Measurements from ENCODE around the gene SLCO2B1. TPM values are rescaled to one million over a fixed set of nuclear protein-coding genes. Genes with fewer than 3 reads are reported as not detected.

The SLCO2B1 gene
- total RNA-seq, 3 donors from 2014 or later (not counting 1 experiment from before 2014, with no cell fraction given), result not detected

DNA sequence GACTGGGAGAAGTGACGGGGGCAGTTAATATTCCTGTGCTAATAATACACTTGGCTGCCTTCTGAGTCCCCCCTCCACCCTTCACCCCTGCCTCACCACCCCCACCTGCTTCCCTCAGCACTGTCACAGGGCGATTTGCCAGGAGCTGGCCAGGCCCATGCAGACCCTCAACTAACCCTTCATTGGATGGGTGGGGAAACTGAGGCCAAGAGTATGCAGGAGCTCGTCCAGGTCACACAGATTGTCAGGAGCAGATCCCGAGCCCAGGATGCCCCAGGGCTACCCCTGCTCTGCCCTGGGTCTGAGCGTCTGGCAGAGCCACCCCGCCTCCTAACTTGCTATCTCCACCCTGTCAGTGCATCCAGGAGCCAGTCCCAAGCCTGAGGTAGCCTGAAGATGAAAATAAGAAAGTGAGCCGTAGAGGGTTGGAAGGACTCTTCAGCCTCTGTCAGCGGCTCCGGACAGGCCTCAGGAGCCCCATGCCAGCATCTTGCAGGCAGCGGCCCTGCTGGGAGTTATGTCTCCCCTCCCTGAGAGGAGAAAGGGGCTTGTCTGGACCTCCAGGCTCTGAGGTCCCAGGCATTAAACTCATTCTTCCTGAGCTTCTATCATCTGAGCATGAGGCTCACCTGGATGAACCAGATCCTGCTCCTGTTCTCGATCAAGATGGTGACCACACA lies 95.9 kb downstream of the SLCO2B1 start:
- Histone ChIP-seq H3K4me3 (ENCODE audit: low read length) (no peak overlapping the region), H3K9me3 (ENCODE audit: control insufficient read depth, insufficient read depth, low read length) (no peaks in the 10 kb centered on the region), H3K27me3 (ENCODE audit: control insufficient read depth, insufficient read depth, low read length) (peaks cover 12% of the 10 kb centered on the region), H3K4me1 (ENCODE audit: control insufficient read depth, insufficient read depth, low read length) (peaks cover 10% of the 10 kb centered on the region), H3K27ac (ENCODE audit: low read length) (no peak overlapping the region), H3K36me3 (ENCODE audit: control insufficient read depth, insufficient read depth, low read length) (no peaks in the 10 kb centered on the region)
- WGBS (ENCODE audit: insufficient coverage), result 78% methylated on average over 10 of the region's 11 CpGs
- no peak overlapping the region for H3K27ac Mint-ChIP-seq
- intact Hi-C loops (cut with micrococcal nuclease), result no loop called here
- no peaks in the 10 kb centered on the region for H3K36me3 Mint-ChIP-seq
- no peak for DNase-seq
- H3K4me3 Mint-ChIP-seq, result no peak overlapping the region
- no peak for ATAC-seq
- H3K4me1 Mint-ChIP-seq, result peaks cover 7 to 9% of the 10 kb centered on the region in 2 donors
- H3K9me3 Mint-ChIP-seq, result no peaks in the 10 kb centered on the region
- TF ChIP-seq, protein P1, sequence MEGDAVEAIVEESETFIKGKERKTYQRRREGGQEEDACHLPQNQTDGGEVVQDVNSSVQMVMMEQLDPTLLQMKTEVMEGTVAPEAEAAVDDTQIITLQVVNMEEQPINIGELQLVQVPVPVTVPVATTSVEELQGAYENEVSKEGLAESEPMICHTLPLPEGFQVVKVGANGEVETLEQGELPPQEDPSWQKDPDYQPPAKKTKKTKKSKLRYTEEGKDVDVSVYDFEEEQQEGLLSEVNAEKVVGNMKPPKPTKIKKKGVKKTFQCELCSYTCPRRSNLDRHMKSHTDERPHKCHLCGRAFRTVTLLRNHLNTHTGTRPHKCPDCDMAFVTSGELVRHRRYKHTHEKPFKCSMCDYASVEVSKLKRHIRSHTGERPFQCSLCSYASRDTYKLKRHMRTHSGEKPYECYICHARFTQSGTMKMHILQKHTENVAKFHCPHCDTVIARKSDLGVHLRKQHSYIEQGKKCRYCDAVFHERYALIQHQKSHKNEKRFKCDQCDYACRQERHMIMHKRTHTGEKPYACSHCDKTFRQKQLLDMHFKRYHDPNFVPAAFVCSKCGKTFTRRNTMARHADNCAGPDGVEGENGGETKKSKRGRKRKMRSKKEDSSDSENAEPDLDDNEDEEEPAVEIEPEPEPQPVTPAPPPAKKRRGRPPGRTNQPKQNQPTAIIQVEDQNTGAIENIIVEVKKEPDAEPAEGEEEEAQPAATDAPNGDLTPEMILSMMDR (IDR thresholded peaks at IDR 0.05), result no peak
- H3K27me3 Mint-ChIP-seq (ENCODE audit: low read depth in 2 of 2), result peaks cover 23 to 43% of the 10 kb centered on the region in 2 donors

- H3K4me1 Mint-ChIP-seq, result peaks cover 0 to 7% of the 10 kb centered on the region in 2 donors
- H3K27me3 Mint-ChIP-seq (ENCODE audit: low read depth in 2 of 2), result peaks cover 12 to 26% of the 10 kb centered on the region in 2 donors
These were observed 98.0 kb downstream of the SLCO2B1 start for GRCh38 chr11:75248924-75249256.

DNA sequence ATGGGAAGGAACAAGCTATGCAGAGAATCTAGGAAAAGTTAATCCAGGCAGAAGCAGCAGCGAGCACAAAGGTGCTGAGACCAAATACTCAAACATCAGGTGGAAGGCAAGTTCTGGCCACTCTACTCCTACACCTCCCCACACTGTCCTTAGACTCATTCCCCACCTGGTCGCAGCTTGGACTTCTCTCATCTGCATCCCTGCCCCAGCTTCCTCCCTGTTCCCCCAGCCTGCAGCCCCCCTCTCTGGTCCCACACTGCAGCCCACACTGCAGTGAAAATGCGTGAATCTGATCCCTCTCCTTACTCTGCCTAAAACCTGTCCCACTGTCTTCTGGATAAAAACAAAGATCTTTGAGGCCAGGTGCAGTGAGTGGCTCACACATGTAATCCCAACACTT lies 98.8 kb downstream of the SLCO2B1 start:
- Histone ChIP-seq H3K27me3 (ENCODE audit: control insufficient read depth, insufficient read depth, low read length) (peaks cover 2% of the 10 kb centered on the region), H3K9me3 (ENCODE audit: control insufficient read depth, insufficient read depth, low read length) (no peaks in the 10 kb centered on the region), H3K4me1 (ENCODE audit: control insufficient read depth, insufficient read depth, low read length) (peaks cover 3% of the 10 kb centered on the region), H3K36me3 (ENCODE audit: control insufficient read depth, insufficient read depth, low read length) (no peaks in the 10 kb centered on the region), H3K27ac (ENCODE audit: low read length) (no peak overlapping the region), H3K4me3 (ENCODE audit: low read length) (no peak overlapping the region)
- peaks cover 0 to 7% of the 10 kb centered on the region in 2 donors for H3K4me1 Mint-ChIP-seq
- TF ChIP-seq, protein P1 (IDR thresholded peaks at IDR 0.05), result no peak
- no peaks in the 10 kb centered on the region for H3K36me3 Mint-ChIP-seq
- 71% methylated on average over 3 of the region's 3 CpGs for WGBS (ENCODE audit: insufficient coverage)
- DNase-seq (no peak), ATAC-seq (no peak)
- no peak overlapping the region for H3K4me3 Mint-ChIP-seq
- intact Hi-C loops (cut with micrococcal nuclease), result no loop called here
- no peaks in the 10 kb centered on the region for H3K9me3 Mint-ChIP-seq
- H3K27me3 Mint-ChIP-seq (ENCODE audit: low read depth in 2 of 2), result peaks cover 9 to 26% of the 10 kb centered on the region in 2 donors
- no peak overlapping the region for H3K27ac Mint-ChIP-seq

More at GRCh38 chr11:75248924-75249256, 98.0 kb downstream of the SLCO2B1 start:
- DNase-seq, result no peak
- no peak overlapping the region for H3K4me3 ChIP-seq (ENCODE audit: low read length)
- H3K9me3 Mint-ChIP-seq, result no peaks in the 10 kb centered on the region
- intact Hi-C loops (cut with micrococcal nuclease), result loop anchor here (1.0 kb wide), 3 partner anchors 109 to 320 kb away; no protein-coding TSS in a partner anchor
- peaks cover 2% of the 10 kb centered on the region for H3K27me3 ChIP-seq (ENCODE audit: control insufficient read depth, insufficient read depth, low read length)
- no peak for ATAC-seq
- H3K36me3 Mint-ChIP-seq, result no peaks in the 10 kb centered on the region
- H3K4me3 Mint-ChIP-seq, result no peak overlapping the region
- no peaks in the 10 kb centered on the region for H3K9me3 ChIP-seq (ENCODE audit: control insufficient read depth, insufficient read depth, low read length)
- TF ChIP-seq, protein P1 (IDR thresholded peaks at IDR 0.05), result peak; percentile 56
- no peak overlapping the region for H3K27ac ChIP-seq (ENCODE audit: low read length)
- 36% methylated on average over 10 of the region's 11 CpGs for WGBS (ENCODE audit: insufficient coverage)
- H3K4me1 ChIP-seq (ENCODE audit: control insufficient read depth, insufficient read depth, low read length), result peaks cover 3% of the 10 kb centered on the region
- H3K36me3 ChIP-seq (ENCODE audit: control insufficient read depth, insufficient read depth, low read length), result no peaks in the 10 kb centered on the region
- H3K27ac Mint-ChIP-seq, result no peak overlapping the region

- no peak for DNase-seq
- TF ChIP-seq, protein P1 (IDR thresholded peaks at IDR 0.05), result no peak
- Mint-ChIP-seq H3K9me3 (no peaks in the 10 kb centered on the region), H3K4me1 (peaks cover under 1% of the 10 kb centered on the region in 2 donors), H3K27ac (no peak overlapping the region), H3K36me3 (no peaks in the 10 kb centered on the region), H3K27me3 (ENCODE audit: low read depth in 2 of 2) (peaks cover 7 to 18% of the 10 kb centered on the region in 2 donors), H3K4me3 (no peak overlapping the region)
- intact Hi-C loops (cut with micrococcal nuclease), result no loop called here
- Histone ChIP-seq H3K36me3 (ENCODE audit: control insufficient read depth, insufficient read depth, low read length) (no peaks in the 10 kb centered on the region), H3K9me3 (ENCODE audit: control insufficient read depth, insufficient read depth, low read length) (no peaks in the 10 kb centered on the region), H3K27me3 (ENCODE audit: control insufficient read depth, insufficient read depth, low read length) (peaks cover 2% of the 10 kb centered on the region), H3K4me3 (ENCODE audit: low read length) (no peak overlapping the region), H3K27ac (ENCODE audit: low read length) (no peak overlapping the region), H3K4me1 (ENCODE audit: control insufficient read depth, insufficient read depth, low read length) (peaks cover 6% of the 10 kb centered on the region)
- ATAC-seq, result no peak
These were observed 103.4 kb downstream of the SLCO2B1 start for GRCh38 chr11:75254326-75254725.

Data from natural killer cell (primary cell).